Fibroblast of skin of back (primary cell): ENCODE results near the gene SNAP47.

Experiments
- DNase-seq: peaks from one replicate; pipeline ENCODE4 v3.0.0-alpha.2; 2013

Gene SNAP47

GRCh38 chr1:227785805-227786671, 50.8 kb downstream of the SNAP47 start:
- DNase-seq = no peak

- DNase-seq = no peak
Measured at GRCh38 chr1:227786673-227787512, 51.7 kb downstream of the SNAP47 start.

GRCh38 chr1:227787513-227788270, 52.5 kb downstream of the SNAP47 start:
- peak; percentile 89 for DNase-seq

GRCh38 chr1:227788271-227789083, 53.2 kb downstream of the SNAP47 start:
- no peak for DNase-seq

- DNase-seq = no peak
Measured at GRCh38 chr1:227789084-227790033, 54.1 kb downstream of the SNAP47 start.

- DNase-seq = no peak
Measured at GRCh38 chr1:227790034-227790400, 54.8 kb downstream of the SNAP47 start.

- DNase-seq = no peak
Measured at GRCh38 chr1:227790868-227791267, 55.6 kb downstream of the SNAP47 start.

GRCh38 chr1:227791425-227792143, 56.3 kb downstream of the SNAP47 start:
- no peak for DNase-seq

- DNase-seq = no peak
Measured at GRCh38 chr1:227792216-227793078, 57.2 kb downstream of the SNAP47 start.

- no peak for DNase-seq
Measured at GRCh38 chr1:227793079-227793947, 58.1 kb downstream of the SNAP47 start.

- peak; percentile 96 for DNase-seq
Measured at GRCh38 chr1:227793948-227794816, 58.9 kb downstream of the SNAP47 start.

GRCh38 chr1:227794817-227795192, 59.6 kb downstream of the SNAP47 start:
- no peak for DNase-seq

- no peak for DNase-seq
Measured at GRCh38 chr1:227795732-227796131, 60.5 kb downstream of the SNAP47 start.

GRCh38 chr1:227796359-227796915, 61.2 kb downstream of the SNAP47 start:
- DNase-seq = no peak

- DNase-seq = no peak
Measured at GRCh38 chr1:227797144-227797543, 61.9 kb downstream of the SNAP47 start.

- no peak for DNase-seq
Measured at GRCh38 chr1:227797625-227798024, 62.4 kb downstream of the SNAP47 start.
